Common myeloid progenitor, CD34-positive (primary cell): ENCODE data around the gene LTF.

Experiments
- CTCF ChIA-PET: fragments of 350-600 bp; sonication (Branson Sonifier 250); formaldehyde crosslinking; loops from one replicate; lab custom pipeline; 2021; ENCODE audit warnings: antibody characterized with exemption; lab: Charles Lee
- POLR2A ChIA-PET: fragments of 350-600 bp; sonication (Branson Sonifier 250); formaldehyde crosslinking; loops from one replicate; lab custom pipeline; 2021; ENCODE audit warnings: antibody characterized with exemption; lab: Charles Lee
- DNase-seq, 3 donors: peaks; one replicate each; pipeline versions ENCODE4 v3.0.0 to v3.0.0-alpha.2; 2013
- H3K27ac ChIP-seq, 2 experiments: 1 replicate in 1 of 2; 2 replicates in 1 of 2; pipeline ENCODE4 v1.7.0; 2013; ENCODE audit warnings: inconsistent platforms in 2 of 2, low read length in 2 of 2, mild to moderate bottlenecking in 2 of 2, low read depth in 1 of 2, moderate library complexity in 1 of 2; ENCODE audit not compliant: severe bottlenecking in 2 of 2, insufficient read depth in 1 of 2, poor library complexity in 1 of 2
- H3K27me3 ChIP-seq, 5 experiments: replicated peaks in 2 of 5; 1 replicate in 3 of 5; 2 replicates in 2 of 5; pipeline versions ENCODE4 v1.6.1 to v1.7.0; 2013; ENCODE audit warnings: low read length in 4 of 5, mild to moderate bottlenecking in 2 of 5, moderate library complexity in 2 of 5, inconsistent platforms in 1 of 5; ENCODE audit not compliant: insufficient read depth in 5 of 5, control insufficient read depth in 4 of 5
- H3K36me3 ChIP-seq, 4 experiments: 1 replicate in 2 of 4; 2 replicates in 2 of 4; pipeline versions ENCODE4 v1.6.1 to v1.7.0; 2013; ENCODE audit warnings: low read length in 3 of 4, control low read depth in 1 of 4, mild to moderate bottlenecking in 1 of 4; ENCODE audit not compliant: control insufficient read depth in 4 of 4, insufficient read depth in 4 of 4
- H3K4me1 ChIP-seq, 4 experiments: 1 replicate in 3 of 4; 2 replicates in 1 of 4; pipeline versions ENCODE4 v1.6.1 to v1.7.1; 2013; ENCODE audit warnings: low read length in 3 of 4, mild to moderate bottlenecking in 3 of 4, control low read depth in 1 of 4, inconsistent platforms in 1 of 4, moderate library complexity in 1 of 4; ENCODE audit not compliant: control insufficient read depth in 4 of 4, insufficient read depth in 4 of 4; ENCODE audit errors: control extremely low read depth in 1 of 4
- H3K4me3 ChIP-seq, 7 experiments: 1 replicate in 4 of 7; 2 replicates in 3 of 7; pipeline versions ENCODE4 v1.5.1 to v1.7.0; 2013; ENCODE audit warnings: mild to moderate bottlenecking in 7 of 7, low read length in 6 of 7, moderate library complexity in 6 of 7, inconsistent platforms in 2 of 7, low read depth in 2 of 7, control low read depth in 1 of 7; ENCODE audit not compliant: insufficient read depth in 4 of 7, control insufficient read depth in 1 of 7; ENCODE audit errors: extremely low read depth in 1 of 7
- H3K9me3 ChIP-seq, 5 experiments: 1 replicate in 4 of 5; 2 replicates in 1 of 5; pipeline versions ENCODE4 v1.6.1 to v1.7.1; 2013; ENCODE audit warnings: low read length in 4 of 5, mild to moderate bottlenecking in 2 of 5, inconsistent platforms in 1 of 5, low read depth in 1 of 5, moderate library complexity in 1 of 5; ENCODE audit not compliant: control insufficient read depth in 4 of 5, insufficient read depth in 2 of 5; ENCODE audit errors: control extremely low read depth in 1 of 5
- WGBS: methylation state at CpG from one replicate; pipeline ENCODE4 v1.1.5; 2013; ENCODE audit not compliant: insufficient coverage; 5-methylcytosine and 5-hydroxymethylcytosine counted together

LTF gene

DNA sequence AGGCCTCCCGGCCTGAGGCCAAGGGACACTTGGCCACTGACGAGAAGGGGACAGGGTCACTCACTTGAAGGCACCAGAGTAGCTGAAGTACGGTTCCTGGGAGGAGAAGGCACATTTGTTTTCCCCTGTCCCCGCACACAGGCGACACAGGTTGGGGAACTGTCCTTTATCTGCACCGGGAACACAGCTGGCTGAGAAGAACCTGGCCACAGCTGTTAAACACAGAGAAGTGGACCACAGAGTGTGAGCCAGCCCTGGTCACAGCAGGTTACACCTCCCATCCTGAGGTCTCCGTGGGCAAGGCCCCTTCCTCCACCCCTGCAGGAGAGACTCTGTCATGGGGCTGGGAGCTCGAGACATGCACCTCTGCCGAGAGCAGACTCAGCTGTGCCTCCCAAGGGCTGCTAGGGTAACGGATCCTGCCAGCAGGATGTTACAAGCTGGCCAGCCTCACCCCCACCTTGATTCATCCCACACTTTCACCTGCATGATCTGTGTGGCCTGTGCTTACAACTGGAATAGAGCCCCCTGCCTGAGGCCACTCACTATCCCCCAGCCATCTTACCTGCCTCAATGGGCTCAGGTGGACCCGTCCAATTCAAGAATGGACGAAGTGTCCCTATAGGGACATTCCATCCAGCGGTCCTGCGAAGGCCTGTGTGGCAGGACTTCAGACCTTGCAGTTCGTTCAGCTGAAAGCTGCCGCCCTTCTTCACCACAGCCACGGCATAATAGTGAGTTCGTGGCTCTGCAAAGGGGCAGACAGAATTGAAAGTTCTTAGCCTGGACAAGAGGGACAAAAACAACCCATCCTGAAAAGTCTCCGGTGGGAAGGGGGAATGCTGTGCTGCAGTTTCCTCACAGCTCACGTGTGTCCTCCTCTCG lies 9.2 kb downstream of the LTF start:
- DNase-seq, result no peak
- Histone ChIP-seq H3K27me3 (peaks cover 0 to 2% (median 0%) of the 10 kb centered on the region in 5 experiments), H3K4me3 (no peak overlapping the region), H3K9me3 (peaks cover 0 to 5% (median 0%) of the 10 kb centered on the region in 5 experiments), H3K4me1 (no peaks in the 10 kb centered on the region), H3K36me3 (no peaks in the 10 kb centered on the region), H3K27ac (no peak overlapping the region)
- ChIA-PET CTCF (no interaction called here), POLR2A (no interaction called here)
- WGBS, result 97% methylated on average over 18 of the region's 21 CpGs

DNA sequence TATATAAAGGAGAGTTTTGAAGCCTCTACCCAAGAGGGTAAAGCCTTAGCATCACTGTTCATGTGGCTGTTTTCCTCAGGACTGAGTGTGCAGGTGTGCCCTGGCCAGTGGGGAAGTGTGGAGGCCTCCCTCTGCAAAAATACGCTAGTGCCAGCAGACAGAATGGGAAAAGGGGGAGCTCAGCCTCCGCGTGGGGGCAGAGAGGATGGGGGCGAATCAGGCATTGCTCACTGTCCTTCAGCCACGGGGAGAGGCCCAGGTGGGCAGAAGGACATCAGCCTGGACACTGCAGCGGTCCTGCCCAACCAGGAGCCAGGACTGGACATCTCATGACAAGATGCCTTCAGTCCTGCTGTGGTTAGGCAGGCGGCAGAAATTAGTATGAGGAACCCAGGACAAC lies 10.1 kb downstream of the LTF start:
- Histone ChIP-seq H3K27ac (no peak overlapping the region), H3K36me3 (no peaks in the 10 kb centered on the region), H3K9me3 (no peaks in the 10 kb centered on the region), H3K27me3 (no peaks in the 10 kb centered on the region), H3K4me3 (no peak overlapping the region), H3K4me1 (no peaks in the 10 kb centered on the region)
- POLR2A ChIA-PET, result no interaction called here
- WGBS, result 88% methylated on average over 6 of the region's 7 CpGs
- no peak for DNase-seq
- CTCF ChIA-PET, result interaction anchor here (2.0 kb wide), 1 partner anchor 8 kb away, joined by 6 read pairs; no protein-coding TSS in a partner anchor

DNA sequence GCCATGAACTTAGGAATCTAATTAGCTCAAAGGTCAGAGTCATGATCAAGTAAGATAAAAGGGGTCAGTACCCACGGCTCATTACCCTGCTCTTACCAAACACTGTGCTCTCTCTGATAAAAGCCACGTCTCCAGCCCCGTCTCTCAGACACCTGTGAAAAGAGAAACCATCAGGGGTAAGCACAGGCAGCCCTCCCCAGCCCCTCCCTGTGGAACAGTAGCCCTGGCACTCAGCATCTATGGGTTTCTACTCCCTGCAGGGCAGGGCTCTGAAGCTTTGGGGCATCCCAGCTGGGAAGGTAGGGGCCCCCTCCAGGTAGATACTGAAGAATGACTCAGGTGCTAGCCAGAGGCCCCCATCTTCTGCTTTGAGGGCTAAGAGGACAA lies 10.5 kb downstream of the LTF start:
- Histone ChIP-seq H3K27me3 (no peaks in the 10 kb centered on the region), H3K27ac (no peak overlapping the region), H3K9me3 (no peaks in the 10 kb centered on the region), H3K4me3 (no peak overlapping the region), H3K36me3 (no peaks in the 10 kb centered on the region), H3K4me1 (no peaks in the 10 kb centered on the region)
- 91% methylated on average over 2 of the region's 3 CpGs for WGBS
- DNase-seq, result no peak
- ChIA-PET POLR2A (no interaction called here), CTCF (interaction anchor here (2.0 kb wide), 1 partner anchor 8 kb away, joined by 6 read pairs; no protein-coding TSS in a partner anchor)

DNA sequence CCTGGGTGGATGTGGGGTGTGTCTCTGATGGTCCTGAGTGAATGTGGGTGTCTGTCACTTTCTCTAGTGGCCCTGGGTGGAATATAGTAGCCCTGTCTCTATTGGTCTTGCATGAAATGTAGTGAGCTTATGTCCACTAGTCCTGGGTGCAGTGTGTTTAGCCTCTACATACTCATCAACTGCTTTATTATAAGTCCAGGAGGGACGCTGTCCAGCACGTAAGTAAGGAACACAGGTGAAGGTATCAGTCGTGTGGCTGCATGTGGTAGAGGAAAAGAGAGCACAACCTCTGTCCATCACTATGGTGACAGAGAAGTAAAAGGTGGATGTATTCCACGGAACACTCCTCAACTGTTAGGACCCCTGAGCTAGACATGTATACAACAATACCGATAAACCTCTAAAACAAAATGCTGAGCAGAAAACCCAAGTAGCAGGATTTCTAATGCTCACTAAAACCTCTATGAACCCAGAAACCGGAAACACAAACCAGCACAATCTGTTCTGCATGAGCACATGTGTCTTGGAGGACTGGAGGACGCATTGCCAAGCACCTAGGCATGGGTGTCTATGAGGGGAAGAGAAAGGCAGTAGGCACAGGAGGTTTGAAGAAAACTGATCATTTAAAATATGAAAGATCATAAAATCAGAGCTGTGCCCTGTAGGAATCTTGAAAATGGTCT lies 11.0 kb downstream of the LTF start:
- ChIA-PET POLR2A (no interaction called here), CTCF (interaction anchor here (2.0 kb wide), 1 partner anchor 9 kb away, joined by 6 read pairs; no protein-coding TSS in a partner anchor)
- no peaks in the 10 kb centered on the region for H3K9me3 ChIP-seq
- H3K4me3 ChIP-seq, result no peak overlapping the region
- no peak for DNase-seq
- H3K4me1 ChIP-seq, result no peaks in the 10 kb centered on the region
- no peaks in the 10 kb centered on the region for H3K27me3 ChIP-seq
- 100% methylated on average over 2 of the region's 7 CpGs for WGBS
- H3K36me3 ChIP-seq, result no peaks in the 10 kb centered on the region
- H3K27ac ChIP-seq, result no peak overlapping the region

DNA sequence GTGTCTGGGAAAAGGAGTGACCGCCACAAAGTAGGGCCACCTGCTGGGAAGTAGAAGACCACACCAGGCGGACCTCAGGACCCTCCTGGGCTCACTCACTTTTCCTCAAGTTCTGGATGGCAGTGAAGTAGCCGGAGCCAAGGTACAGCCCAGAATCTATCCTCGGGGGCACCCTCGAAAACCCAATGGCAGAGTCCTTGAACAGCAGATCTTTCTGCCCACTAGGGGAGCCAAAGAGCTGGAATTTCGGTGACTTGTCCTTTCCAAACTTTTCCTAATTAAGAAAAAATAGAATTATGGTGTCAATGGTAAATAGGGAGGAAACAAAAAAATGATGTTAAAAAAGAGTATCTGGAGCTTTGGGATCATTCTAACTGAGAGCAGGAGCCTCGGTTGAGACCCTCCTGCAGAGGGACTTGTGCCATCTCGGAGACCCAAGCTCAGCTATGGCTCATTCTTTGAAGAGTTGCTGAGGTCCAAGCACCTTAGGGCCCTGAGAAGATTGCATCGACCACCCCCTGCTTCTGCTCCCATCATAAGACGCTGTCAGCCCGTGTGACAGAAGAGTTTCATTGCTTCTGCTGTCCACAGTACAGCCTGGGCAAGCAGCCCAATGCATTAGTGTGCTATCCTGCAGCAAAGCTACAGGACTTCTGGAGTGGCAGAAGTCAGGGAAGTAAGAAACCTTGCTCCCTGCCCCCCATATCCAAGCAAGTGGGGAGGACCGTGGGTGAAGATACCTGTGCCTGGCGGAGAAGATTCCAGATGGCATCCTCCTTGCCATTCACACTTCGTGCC lies 14.8 kb downstream of the LTF start:
- ChIA-PET CTCF (interaction anchor here (1.0 to 2.8 kb wide), 12 partner anchors 11 to 112 kb away, joined by 3 to 11 read pairs (median 3); partner anchors contain the start of gene CCR5), POLR2A (no interaction called here)
- no peaks in the 10 kb centered on the region for H3K27me3 ChIP-seq

DNA sequence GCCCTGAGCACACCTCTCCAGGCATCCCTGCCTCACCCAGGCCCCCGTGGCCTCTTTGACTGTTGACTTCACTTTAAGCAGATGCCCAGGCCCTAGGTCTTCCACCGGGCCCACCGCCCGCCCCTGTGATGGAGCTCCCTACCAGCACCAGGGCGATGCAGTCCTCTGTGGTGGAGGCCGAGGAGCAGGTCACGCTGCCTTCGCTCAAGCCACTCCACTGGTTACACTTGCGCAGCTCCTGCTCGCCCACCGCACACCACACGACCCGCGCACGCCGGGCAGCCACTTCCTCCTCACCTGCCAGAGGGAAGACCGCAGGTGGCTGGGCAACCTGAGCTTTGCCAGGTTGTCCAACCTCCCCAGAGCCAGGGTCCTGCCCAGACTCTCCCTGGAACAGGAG lies 16.0 kb downstream of the LTF start:
- 97% methylated on average over 9 of the region's 17 CpGs for WGBS
- CTCF ChIA-PET, result interaction anchor here (0.9 to 2.8 kb wide), 4 partner anchors 13 to 78 kb away, joined by 3 to 11 read pairs (median 8); partner anchors contain the start of gene CCR5

More for the DNA sequence above, 14.8 kb downstream of the LTF start:
- no peak for DNase-seq
- no peak overlapping the region for H3K4me3 ChIP-seq
- no peaks in the 10 kb centered on the region for H3K9me3 ChIP-seq
- H3K36me3 ChIP-seq, result no peaks in the 10 kb centered on the region
- 82% methylated on average over 11 of the region's 14 CpGs for WGBS
- H3K27ac ChIP-seq, result no peak overlapping the region
- peaks cover 0 to 25% (median 0%) of the 10 kb centered on the region in 4 experiments for H3K4me1 ChIP-seq

More for the DNA sequence above, 16.0 kb downstream of the LTF start:
- Histone ChIP-seq H3K27ac (no peak overlapping the region), H3K36me3 (no peaks in the 10 kb centered on the region), H3K27me3 (no peaks in the 10 kb centered on the region), H3K9me3 (no peaks in the 10 kb centered on the region), H3K4me1 (peaks cover 0 to 25% (median 0%) of the 10 kb centered on the region in 4 experiments), H3K4me3 (no peak overlapping the region)
- DNase-seq, result no peak
- POLR2A ChIA-PET, result no interaction called here
